ENCODE measurements around the gene SLC17A6. TPM values are rescaled to one million over a fixed set of nuclear protein-coding genes. Genes with fewer than 3 reads are reported as not detected.

SLC17A6 gene
- total RNA-seq, 1 experiment from 2014 or later = not detected

DNA sequence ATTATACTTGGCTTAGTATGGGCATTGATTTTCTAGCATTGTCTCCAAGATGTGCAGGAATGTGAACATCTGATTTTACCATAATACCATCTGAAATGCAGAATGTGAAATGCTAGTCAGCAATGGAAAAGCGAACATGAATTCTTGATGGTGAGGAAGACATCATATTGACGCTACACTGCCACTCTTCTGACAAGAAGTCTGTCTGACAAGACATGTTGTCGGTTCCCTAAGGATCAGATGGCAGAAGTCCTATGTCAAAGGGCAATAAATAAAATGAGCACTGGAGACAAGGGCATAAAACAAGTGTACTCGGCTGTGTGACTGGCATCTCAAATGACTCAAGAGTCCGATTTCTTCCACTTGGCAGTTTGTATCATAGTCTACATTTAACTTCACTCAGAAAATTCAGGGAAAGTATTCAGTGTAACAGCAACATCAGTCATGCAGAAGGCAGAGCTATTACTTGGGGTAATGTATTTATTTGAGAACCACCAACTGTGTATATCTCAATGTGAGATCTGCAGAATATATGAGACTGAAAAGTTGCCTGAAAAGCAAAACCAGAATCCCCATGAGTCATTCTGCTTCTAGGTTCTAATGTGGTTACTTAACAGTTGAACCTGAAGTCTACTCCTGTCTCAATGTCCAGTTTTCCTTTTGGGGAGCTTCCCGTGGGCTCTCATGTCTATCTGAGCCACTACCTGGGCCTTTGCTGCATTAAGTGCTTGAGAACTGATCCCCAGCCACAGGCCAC lies 51.5 kb downstream of the SLC17A6 start:
- ChIA-PET CTCF (no interaction called here), POLR2A (no interaction called here), RAD21 (ENCODE audit: low non-redundant PET in 1 of 2, low total read pairs in 2 of 2, uncharacterized antibody in 2 of 2, unreplicated experiment in 2 of 2) (no interaction called here)
- H3K27ac ChIP-seq (ENCODE audit: low read depth, low read length) = no peak overlapping the region
- no peaks in the 10 kb centered on the region for H4K20me1 ChIP-seq (ENCODE audit: insufficient read depth)
- no peak overlapping the region for H3K9ac ChIP-seq (ENCODE audit: low read length)
- H3K9me2 ChIP-seq (ENCODE audit: insufficient read depth) = no peaks in the 10 kb centered on the region
- BruUV-seq (replicated peaks) = no TSS peak
- H3K9me3 ChIP-seq (ENCODE audit: control insufficient read depth in 1 of 2, insufficient read depth in 1 of 2, low read depth in 1 of 2, low read length in 2 of 2) = no peaks in the 10 kb centered on the region
- intact Hi-C loops (cut with micrococcal nuclease) = no loop called here
- H3K79me2 ChIP-seq (ENCODE audit: insufficient read depth, low read length) = no peaks in the 10 kb centered on the region
- H3K36me3 ChIP-seq (ENCODE audit: control insufficient read depth in 1 of 2, insufficient read depth in 2 of 2, low read length in 2 of 2) = no peaks in the 10 kb centered on the region
- no peak for DNase-seq (ENCODE audit: low read depth, low spot score)
- H3K27me3 ChIP-seq (ENCODE audit: insufficient read depth, low read length) = no peaks in the 10 kb centered on the region
- H3K4me3 ChIP-seq (replicated peaks in 1 of 2; ENCODE audit: low read depth in 1 of 2, low read length in 2 of 2) = no peak overlapping the region
- H3K4me2 ChIP-seq (ENCODE audit: low read length) = no peak overlapping the region
- H3K4me1 ChIP-seq (ENCODE audit: control insufficient read depth in 1 of 2, insufficient read depth in 2 of 2, low read length in 2 of 2) = no peaks in the 10 kb centered on the region
- H2AFZ ChIP-seq (ENCODE audit: low read depth, low read length, poor library complexity, severe bottlenecking) = no peak overlapping the region
- TF ChIP-seq SP1 (IDR thresholded peaks at IDR 0.05; ENCODE audit: low read depth) (no peak), YY1 (IDR thresholded peaks at IDR 0.05; ENCODE audit: extremely low read depth, insufficient replicate concordance, low read depth, low read length) (no peak), CBX3 (IDR thresholded peaks at IDR 0.05; ENCODE audit: low read depth) (no peak), POLR2A (IDR thresholded peaks at IDR 0.05; ENCODE audit: borderline replicate concordance, extremely low read depth, insufficient read depth, insufficient read length) (no peak), EZH2 (IDR thresholded peaks at IDR 0.05) (no peak), ZNF274 (IDR thresholded peaks at IDR 0.05; ENCODE audit: low read depth, low read length) (no peak), FOSL1 (IDR thresholded peaks at IDR 0.05; ENCODE audit: low read depth) (no peak), TCF7L2 (IDR thresholded peaks at IDR 0.05; ENCODE audit: borderline replicate concordance, extremely low read depth, insufficient read depth, insufficient read length) (no peak), RAD21 (IDR thresholded peaks at IDR 0.05; ENCODE audit: low read depth) (no peak), ZFX (IDR thresholded peaks at IDR 0.05) (no peak), SRF (IDR thresholded peaks at IDR 0.05; ENCODE audit: low read depth) (no peak), EZH2phosphoT487 (IDR thresholded peaks at IDR 0.05; ENCODE audit: borderline replicate concordance) (no peak), JUND (IDR thresholded peaks at IDR 0.05) (no peak), ELF1 (IDR thresholded peaks at IDR 0.05; ENCODE audit: borderline replicate concordance, low read depth) (no peak)
- TF ChIP-seq, protein P1, sequence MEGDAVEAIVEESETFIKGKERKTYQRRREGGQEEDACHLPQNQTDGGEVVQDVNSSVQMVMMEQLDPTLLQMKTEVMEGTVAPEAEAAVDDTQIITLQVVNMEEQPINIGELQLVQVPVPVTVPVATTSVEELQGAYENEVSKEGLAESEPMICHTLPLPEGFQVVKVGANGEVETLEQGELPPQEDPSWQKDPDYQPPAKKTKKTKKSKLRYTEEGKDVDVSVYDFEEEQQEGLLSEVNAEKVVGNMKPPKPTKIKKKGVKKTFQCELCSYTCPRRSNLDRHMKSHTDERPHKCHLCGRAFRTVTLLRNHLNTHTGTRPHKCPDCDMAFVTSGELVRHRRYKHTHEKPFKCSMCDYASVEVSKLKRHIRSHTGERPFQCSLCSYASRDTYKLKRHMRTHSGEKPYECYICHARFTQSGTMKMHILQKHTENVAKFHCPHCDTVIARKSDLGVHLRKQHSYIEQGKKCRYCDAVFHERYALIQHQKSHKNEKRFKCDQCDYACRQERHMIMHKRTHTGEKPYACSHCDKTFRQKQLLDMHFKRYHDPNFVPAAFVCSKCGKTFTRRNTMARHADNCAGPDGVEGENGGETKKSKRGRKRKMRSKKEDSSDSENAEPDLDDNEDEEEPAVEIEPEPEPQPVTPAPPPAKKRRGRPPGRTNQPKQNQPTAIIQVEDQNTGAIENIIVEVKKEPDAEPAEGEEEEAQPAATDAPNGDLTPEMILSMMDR (IDR thresholded peaks at IDR 0.05 in 2 of 3, conservative IDR thresholded peaks at IDR 0.05 in 1 of 3; ENCODE audit: borderline replicate concordance in 1 of 3, insufficient read depth in 1 of 3, low read depth in 2 of 3, low read length in 2 of 3) = no peak
- TF ChIP-seq, protein P2, sequence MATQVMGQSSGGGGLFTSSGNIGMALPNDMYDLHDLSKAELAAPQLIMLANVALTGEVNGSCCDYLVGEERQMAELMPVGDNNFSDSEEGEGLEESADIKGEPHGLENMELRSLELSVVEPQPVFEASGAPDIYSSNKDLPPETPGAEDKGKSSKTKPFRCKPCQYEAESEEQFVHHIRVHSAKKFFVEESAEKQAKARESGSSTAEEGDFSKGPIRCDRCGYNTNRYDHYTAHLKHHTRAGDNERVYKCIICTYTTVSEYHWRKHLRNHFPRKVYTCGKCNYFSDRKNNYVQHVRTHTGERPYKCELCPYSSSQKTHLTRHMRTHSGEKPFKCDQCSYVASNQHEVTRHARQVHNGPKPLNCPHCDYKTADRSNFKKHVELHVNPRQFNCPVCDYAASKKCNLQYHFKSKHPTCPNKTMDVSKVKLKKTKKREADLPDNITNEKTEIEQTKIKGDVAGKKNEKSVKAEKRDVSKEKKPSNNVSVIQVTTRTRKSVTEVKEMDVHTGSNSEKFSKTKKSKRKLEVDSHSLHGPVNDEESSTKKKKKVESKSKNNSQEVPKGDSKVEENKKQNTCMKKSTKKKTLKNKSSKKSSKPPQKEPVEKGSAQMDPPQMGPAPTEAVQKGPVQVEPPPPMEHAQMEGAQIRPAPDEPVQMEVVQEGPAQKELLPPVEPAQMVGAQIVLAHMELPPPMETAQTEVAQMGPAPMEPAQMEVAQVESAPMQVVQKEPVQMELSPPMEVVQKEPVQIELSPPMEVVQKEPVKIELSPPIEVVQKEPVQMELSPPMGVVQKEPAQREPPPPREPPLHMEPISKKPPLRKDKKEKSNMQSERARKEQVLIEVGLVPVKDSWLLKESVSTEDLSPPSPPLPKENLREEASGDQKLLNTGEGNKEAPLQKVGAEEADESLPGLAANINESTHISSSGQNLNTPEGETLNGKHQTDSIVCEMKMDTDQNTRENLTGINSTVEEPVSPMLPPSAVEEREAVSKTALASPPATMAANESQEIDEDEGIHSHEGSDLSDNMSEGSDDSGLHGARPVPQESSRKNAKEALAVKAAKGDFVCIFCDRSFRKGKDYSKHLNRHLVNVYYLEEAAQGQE (IDR thresholded peaks at IDR 0.05; ENCODE audit: low read depth) = no peak
- ATAC-seq = no peak

Measured in HCT116 (cell line).